Activated naive CD4-positive, alpha-beta T cell treated with anti-CD3 and anti-CD28 coated beads for 36 hours (primary cell): ENCODE measurements around the gene SART1. TPM values are rescaled to one million over a fixed set of nuclear protein-coding genes. Genes with fewer than 3 reads are reported as not detected.
A peak's percentile ranks its signal among the peaks of the same experiment; 100 is the strongest.

Experiments
- CTCF ChIA-PET: fragments of 350-600 bp; sonication (Branson Sonifier 250); formaldehyde crosslinking; loops from one replicate; lab custom pipeline; 2021; ENCODE audit warnings: antibody characterized with exemption; lab: Charles Lee
- DNase-seq: peaks from one replicate; pipeline ENCODE4 v3.0.0-alpha.2; 2020
- H3K27ac Mint-ChIP-seq: one replicate; pipeline ENCODE4 v1.8.0; 2021; ENCODE audit warnings: mild to moderate bottlenecking, mixed read lengths
- H3K27me3 Mint-ChIP-seq: one replicate; pipeline ENCODE4 v1.8.0; 2021; ENCODE audit warnings: low read depth, mixed read lengths
- H3K36me3 Mint-ChIP-seq: one replicate; pipeline ENCODE4 v1.8.0; 2021; ENCODE audit warnings: low read depth, mixed read lengths
- H3K4me1 Mint-ChIP-seq: one replicate; pipeline ENCODE4 v1.8.0; 2021; ENCODE audit warnings: low read depth, mixed read lengths
- H3K4me3 Mint-ChIP-seq: one replicate; pipeline ENCODE4 v1.8.0; 2021; ENCODE audit warnings: mild to moderate bottlenecking, moderate library complexity, mixed read lengths
- H3K9me3 Mint-ChIP-seq: one replicate; pipeline ENCODE4 v1.8.0; 2021; ENCODE audit warnings: mixed read lengths
- intact Hi-C: fragments of 100-400 bp; cut with micrococcal nuclease; formaldehyde crosslinking; loops from one replicate; pipeline ENCODE4 v1.15.1; 2023
- total RNA-seq, 2 experiments: library from RNA; stranded (reverse); gene quantifications; one replicate each; pipeline ENCODE4 v1.2.3, GENCODE V29; 2021

SART1 gene
- total RNA-seq, 2 experiments from 2014 or later, result 50.1 to 59.9 TPM

DNA sequence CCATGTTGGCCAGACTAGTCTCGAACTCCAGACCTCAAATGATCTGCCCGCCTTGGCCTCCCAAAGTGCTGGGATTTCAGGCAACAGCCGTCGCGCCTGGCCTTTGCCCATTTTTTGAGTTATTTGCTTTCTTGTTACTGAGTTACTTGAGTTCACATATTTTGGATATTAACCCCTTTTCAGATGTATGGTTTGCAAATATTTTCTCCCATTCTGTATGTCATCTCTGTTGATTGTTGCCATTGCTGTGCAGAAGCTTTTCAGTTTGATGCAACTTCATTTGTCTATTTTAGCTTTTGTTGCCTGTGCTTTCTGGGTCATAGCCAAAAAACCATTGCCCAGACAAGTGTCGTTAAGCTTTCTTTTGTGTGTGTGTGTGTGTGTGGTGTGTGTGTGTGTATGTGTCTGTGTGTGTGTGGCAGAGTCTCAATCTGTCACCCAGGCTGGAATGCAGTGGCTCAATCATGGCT is 9.4 kb upstream of the SART1 start:
- intact Hi-C loops, result no loop called here

DNA sequence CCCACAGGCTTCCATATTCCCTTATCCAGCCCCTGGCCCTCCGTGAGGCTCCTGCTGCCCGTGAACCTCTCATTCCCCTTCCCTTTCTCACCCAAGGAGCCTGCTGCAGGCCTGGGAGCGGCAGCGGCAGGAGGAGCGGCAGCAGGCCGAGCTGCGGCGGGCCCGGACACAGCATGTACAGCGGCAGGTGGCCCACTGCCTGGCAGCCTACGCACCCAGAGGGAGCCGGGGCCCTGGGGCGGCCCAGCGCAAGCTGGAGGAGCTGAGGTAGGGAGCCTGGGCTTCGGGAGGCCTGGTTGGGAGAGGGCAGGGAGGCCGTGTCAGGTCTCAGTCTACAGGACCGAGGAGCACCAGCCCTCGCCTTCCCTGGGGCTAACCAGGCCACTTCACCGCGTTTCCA is 8.1 kb upstream of the SART1 start:
- no peaks in the 10 kb centered on the region for H3K27me3 Mint-ChIP-seq
- no peak overlapping the region for H3K27ac Mint-ChIP-seq
- H3K36me3 Mint-ChIP-seq, result no peaks in the 10 kb centered on the region
- peaks cover 24% of the 10 kb centered on the region for H3K4me1 Mint-ChIP-seq
- CTCF ChIA-PET, result interaction anchor here (0.7 to 1.4 kb wide), 2 partner anchors 31 to 69 kb away, joined by 3 to 5 read pairs; no protein-coding TSS in a partner anchor
- H3K4me3 Mint-ChIP-seq, result no peak overlapping the region
- intact Hi-C loops, result no loop called here
- no peaks in the 10 kb centered on the region for H3K9me3 Mint-ChIP-seq
- no peak for DNase-seq

More for the DNA sequence above, 9.4 kb upstream of the SART1 start:
- no peaks in the 10 kb centered on the region for H3K9me3 Mint-ChIP-seq
- no peaks in the 10 kb centered on the region for H3K27me3 Mint-ChIP-seq
- CTCF ChIA-PET, result interaction anchor here (0.7 to 1.4 kb wide), 3 partner anchors 59 to 94 kb away, joined by 4 to 5 read pairs (median 4); no protein-coding TSS in a partner anchor
- no peak overlapping the region for H3K4me3 Mint-ChIP-seq
- H3K4me1 Mint-ChIP-seq, result peaks cover 13% of the 10 kb centered on the region
- H3K36me3 Mint-ChIP-seq, result no peaks in the 10 kb centered on the region
- no peak for DNase-seq
- no peak overlapping the region for H3K27ac Mint-ChIP-seq

DNA sequence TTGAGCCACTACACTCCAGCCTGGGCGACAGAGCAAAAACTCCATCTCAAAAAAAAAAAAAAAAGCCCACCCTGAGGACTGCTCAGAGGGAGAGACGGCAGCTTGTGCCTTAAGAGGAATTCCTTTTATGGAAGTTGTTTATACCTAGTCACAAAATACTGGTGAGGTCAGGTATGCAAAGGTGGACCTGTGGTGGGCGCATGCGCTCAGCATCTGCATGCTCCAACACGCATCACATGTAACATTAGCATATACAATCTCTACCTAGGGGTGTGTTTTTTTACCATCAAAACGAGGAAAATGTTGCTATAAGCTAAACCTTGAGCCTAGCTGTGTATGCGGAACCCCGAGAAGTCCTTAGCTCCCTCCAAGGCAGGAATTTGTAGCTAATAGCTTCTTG is 6.8 kb upstream of the SART1 start:
- intact Hi-C loops, result no loop called here
- H3K27me3 Mint-ChIP-seq, result no peaks in the 10 kb centered on the region
- peaks cover 24% of the 10 kb centered on the region for H3K4me1 Mint-ChIP-seq
- no peak for DNase-seq
- H3K27ac Mint-ChIP-seq, result no peak overlapping the region
- H3K4me3 Mint-ChIP-seq, result no peak overlapping the region
- H3K36me3 Mint-ChIP-seq, result no peaks in the 10 kb centered on the region
- H3K9me3 Mint-ChIP-seq, result no peaks in the 10 kb centered on the region
- CTCF ChIA-PET, result interaction anchor here (0.6 to 0.9 kb wide), 6 partner anchors 14 to 243 kb away, joined by 3 to 8 read pairs (median 4); no protein-coding TSS in a partner anchor

DNA sequence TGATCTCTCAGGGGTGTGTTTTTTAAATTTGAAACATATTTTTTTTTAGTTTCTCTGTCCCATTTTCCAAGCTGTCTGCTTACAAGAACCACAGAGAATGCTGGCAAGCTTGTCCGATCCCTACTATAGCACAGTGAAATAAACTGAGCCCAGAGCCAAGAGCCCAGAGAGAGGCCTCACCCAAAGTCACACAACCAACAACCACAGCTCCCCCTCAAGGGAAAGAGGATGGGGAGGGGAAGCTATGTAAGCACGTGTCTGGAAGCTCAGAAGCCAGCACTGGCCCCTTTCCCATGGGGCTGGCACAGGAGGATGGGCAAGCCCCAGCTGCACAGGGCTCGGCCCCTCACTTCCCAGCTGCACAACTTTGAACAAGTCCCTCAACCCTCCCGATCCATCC is 3.2 kb upstream of the SART1 start:
- Mint-ChIP-seq H3K27ac (peak overlapping the region; percentile 95), H3K27me3 (no peaks in the 10 kb centered on the region), H3K36me3 (peaks cover 3% of the 10 kb centered on the region), H3K4me3 (no peak overlapping the region), H3K9me3 (no peaks in the 10 kb centered on the region), H3K4me1 (peaks cover 41% of the 10 kb centered on the region)
- CTCF ChIA-PET, result interaction anchor here (0.5 to 2.4 kb wide), 3 partner anchors 64 to 73 kb away, joined by 3 to 12 read pairs (median 10); partner anchors contain the start of gene FIBP
- no peak for DNase-seq
- intact Hi-C loops, result no loop called here

DNA sequence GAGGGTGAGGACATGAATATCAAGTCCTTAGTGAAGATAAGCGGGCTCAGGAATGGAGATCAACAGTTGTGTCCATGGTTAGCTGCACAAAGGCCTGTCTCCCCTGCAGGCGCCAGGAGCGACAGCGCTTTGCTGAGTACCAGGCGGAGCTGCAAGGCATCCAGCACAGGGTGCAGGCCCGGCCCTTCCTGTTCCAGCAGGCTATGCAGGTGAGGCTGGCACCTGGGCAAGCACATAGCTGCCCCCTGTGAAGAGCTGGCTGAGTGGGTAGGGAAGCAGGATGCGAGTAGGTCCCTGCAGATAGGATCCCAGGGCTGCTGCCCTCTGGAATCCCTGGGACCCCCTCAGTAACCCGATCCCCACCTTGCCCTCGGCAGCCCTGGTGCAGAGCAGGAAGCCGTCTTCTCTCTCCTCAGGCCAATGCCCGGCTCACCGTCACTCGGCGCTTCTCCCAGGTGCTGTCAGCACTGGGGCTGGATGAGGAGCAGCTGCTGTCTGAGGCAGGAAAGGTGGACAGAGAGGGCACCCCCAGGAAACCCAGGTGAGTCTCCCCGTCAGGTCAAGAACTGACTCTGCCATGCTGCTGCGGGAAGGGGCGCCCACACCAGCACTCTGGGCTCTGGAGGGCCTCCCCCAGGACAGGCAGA is 2.6 kb upstream of the SART1 start:
- intact Hi-C loops, result no loop called here
- no peak for DNase-seq
- no peaks in the 10 kb centered on the region for H3K27me3 Mint-ChIP-seq
- no peak overlapping the region for H3K4me3 Mint-ChIP-seq
- peaks cover 3% of the 10 kb centered on the region for H3K36me3 Mint-ChIP-seq
- no peaks in the 10 kb centered on the region for H3K9me3 Mint-ChIP-seq
- peaks cover 47% of the 10 kb centered on the region for H3K4me1 Mint-ChIP-seq
- CTCF ChIA-PET, result interaction anchor here (0.5 to 2.4 kb wide), 3 partner anchors 64 to 74 kb away, joined by 3 to 12 read pairs (median 10); partner anchors contain the start of gene FIBP
- H3K27ac Mint-ChIP-seq, result peak overlapping the region; percentile 95

DNA sequence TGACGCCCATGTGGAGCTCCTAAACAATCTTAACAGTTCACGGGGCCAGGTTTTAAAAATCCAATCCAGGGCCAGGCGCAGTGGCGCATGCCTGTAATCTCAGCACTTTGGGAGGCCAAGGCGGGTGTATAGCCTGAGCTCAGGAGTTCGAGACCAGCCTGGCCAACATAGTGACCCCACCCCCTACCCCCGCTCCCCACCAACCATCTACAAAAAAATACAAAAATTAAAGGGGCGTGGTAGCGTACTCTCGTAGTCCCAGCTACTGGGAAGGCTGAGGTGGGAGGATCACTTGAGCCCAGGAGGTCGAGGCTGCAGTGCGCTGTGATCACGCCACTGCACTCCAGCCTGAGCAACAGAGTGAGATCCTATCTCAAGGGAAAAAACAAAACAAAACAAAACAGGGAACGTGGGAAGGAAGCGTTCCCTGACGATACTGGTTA is 689 bp upstream of the SART1 start:
- intact Hi-C loops, result loop anchor here (1.0 to 2.0 kb wide), 7 partner anchors 28 to 101 kb away; partner anchors contain the start of genes BANF1, C11orf68, CCDC85B and DRAP1
- Mint-ChIP-seq H3K9me3 (no peaks in the 10 kb centered on the region), H3K27ac (peak overlapping the region; percentile 95), H3K4me3 (peak overlapping the region; percentile 95), H3K4me1 (peaks cover 51% of the 10 kb centered on the region), H3K27me3 (no peaks in the 10 kb centered on the region), H3K36me3 (peaks cover 14% of the 10 kb centered on the region)
- DNase-seq, result no peak
- CTCF ChIA-PET, result interaction anchor here (0.6 to 1.7 kb wide), 3 partner anchors 76 to 653 kb away, joined by 3 to 5 read pairs (median 3); no protein-coding TSS in a partner anchor

DNA sequence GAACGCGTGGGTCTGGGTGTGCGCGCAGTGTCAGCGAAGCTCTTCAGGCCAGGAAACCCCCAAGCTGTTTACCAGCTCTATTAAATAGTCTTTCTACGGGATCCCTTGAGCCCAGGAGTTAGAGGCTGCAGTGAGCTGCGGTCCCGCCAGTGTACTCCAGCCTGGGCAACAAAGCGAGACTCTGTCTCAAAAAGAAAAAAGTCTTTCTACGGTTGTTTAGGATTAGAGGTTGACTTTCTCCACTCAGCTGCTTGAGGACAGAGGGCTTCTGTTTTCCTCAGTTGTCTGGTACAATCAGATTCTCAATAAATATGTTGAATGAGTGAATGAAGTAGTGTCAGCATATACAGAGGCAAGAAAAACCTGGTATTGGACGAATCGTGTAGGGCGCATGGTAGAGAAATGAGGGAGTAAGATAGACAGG is 619 bp downstream of the SART1 start:
- no peak for DNase-seq
- Mint-ChIP-seq H3K9me3 (no peaks in the 10 kb centered on the region), H3K4me3 (peak overlapping the region; percentile 95), H3K4me1 (peaks cover 40% of the 10 kb centered on the region), H3K27me3 (no peaks in the 10 kb centered on the region), H3K36me3 (peaks cover 19% of the 10 kb centered on the region), H3K27ac (peak overlapping the region; percentile 81)
- intact Hi-C loops, result no loop called here
- CTCF ChIA-PET, result interaction anchor here (1.2 kb wide), 1 partner anchor 78 kb away, joined by 4 read pairs; no protein-coding TSS in a partner anchor

DNA sequence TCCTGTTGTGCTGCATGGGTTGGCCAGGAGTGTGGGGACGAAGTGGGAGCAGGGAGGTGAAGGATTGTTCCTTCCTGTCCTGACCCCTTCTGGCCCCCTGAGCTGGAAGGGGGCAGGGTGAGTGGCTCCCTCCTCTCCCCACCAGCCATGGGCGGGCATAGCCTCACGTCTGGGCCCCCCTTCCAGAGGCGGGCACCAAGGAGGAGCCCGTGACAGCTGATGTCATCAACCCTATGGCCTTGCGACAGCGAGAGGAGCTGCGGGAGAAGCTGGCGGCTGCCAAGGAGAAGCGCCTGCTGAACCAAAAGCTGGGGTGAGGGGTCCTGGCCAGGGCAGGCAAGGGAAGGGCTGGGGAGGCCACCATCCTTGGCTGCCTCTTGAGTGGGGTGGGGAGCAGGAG is 3.4 kb downstream of the SART1 start:
- peaks cover 29% of the 10 kb centered on the region for H3K36me3 Mint-ChIP-seq

DNA sequence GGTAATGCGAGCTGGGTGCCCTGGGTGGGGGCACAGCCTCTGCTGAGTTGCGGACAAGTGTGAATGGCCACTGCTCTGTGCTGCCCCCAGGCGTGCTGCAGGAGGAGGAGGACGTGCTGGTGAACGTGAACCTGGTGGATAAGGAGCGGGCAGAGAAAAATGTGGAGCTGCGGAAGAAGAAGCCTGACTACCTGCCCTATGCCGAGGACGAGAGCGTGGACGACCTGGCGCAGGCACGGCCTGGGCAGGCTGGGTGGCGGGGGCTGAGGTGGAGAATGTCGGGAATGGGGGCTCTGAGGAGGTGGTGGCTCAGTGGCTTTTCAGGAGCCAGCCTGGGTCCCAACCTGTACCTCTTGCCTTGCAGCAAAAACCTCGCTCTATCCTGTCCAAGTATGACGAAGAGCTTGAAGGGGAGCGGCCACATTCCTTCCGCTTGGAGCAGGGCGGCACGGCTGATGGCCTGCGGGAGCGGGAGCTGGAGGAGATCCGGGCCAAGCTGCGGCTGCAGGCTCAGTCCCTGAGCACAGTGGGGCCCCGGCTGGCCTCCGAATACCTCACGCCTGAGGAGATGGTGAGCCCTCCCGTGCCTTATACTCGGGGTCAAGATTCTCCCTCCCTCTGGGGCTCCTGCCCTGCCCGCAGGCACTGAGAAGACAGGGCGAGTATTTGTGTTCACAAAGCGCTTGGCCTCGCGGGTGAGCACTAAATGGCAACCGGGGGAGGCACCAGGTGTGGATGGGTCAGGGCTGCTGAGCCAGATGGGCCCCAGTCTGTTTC is 4.6 kb downstream of the SART1 start:
- H3K27me3 Mint-ChIP-seq, result no peaks in the 10 kb centered on the region
- no peak overlapping the region for H3K4me3 Mint-ChIP-seq
- peaks cover 34% of the 10 kb centered on the region for H3K36me3 Mint-ChIP-seq
- DNase-seq, result no peak
- no peak overlapping the region for H3K27ac Mint-ChIP-seq
- H3K9me3 Mint-ChIP-seq, result no peaks in the 10 kb centered on the region
- intact Hi-C loops, result no loop called here
- CTCF ChIA-PET, result interaction anchor here (0.9 to 1.6 kb wide), 3 partner anchors 22 to 78 kb away, joined by 4 to 8 read pairs (median 4); partner anchors contain the start of gene FIBP
- peaks cover 31% of the 10 kb centered on the region for H3K4me1 Mint-ChIP-seq

More for the DNA sequence above, 3.4 kb downstream of the SART1 start:
- no peak for DNase-seq
- H3K27me3 Mint-ChIP-seq, result no peaks in the 10 kb centered on the region
- no peaks in the 10 kb centered on the region for H3K9me3 Mint-ChIP-seq
- H3K27ac Mint-ChIP-seq, result no peak overlapping the region
- CTCF ChIA-PET, result interaction anchor here (1.0 to 1.6 kb wide), 3 partner anchors 23 to 80 kb away, joined by 3 to 8 read pairs (median 4); partner anchors contain the start of gene FIBP
- no peak overlapping the region for H3K4me3 Mint-ChIP-seq
- intact Hi-C loops, result no loop called here
- H3K4me1 Mint-ChIP-seq, result peaks cover 33% of the 10 kb centered on the region

DNA sequence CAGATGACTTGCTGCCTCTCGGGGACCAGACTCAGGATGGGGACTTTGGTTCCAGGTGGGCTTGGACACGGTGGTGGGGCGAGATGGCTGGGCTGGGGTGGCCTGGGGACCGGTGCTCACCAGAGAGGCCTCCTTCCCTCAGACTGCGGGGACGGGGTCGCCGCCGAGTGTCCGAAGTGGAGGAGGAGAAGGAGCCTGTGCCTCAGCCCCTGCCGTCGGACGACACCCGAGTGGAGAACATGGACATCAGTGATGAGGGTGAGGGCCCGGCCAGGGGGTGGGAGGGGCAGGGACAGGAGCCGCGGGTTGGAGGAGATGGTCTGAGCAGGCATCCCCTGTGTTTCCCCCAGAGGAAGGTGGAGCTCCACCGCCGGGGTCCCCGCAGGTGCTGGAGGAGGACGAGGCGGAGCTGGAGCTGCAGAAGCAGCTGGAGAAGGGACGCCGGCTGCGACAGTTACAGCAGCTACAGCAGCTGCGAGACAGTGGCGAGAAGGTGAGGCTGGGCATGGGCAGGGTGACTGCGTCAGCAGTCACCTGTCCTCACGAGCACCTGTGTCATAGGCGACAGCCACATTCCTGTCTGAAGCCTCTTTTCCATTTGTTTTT is 5.9 kb downstream of the SART1 start:
- Mint-ChIP-seq H3K4me3 (no peak overlapping the region), H3K9me3 (no peaks in the 10 kb centered on the region), H3K27me3 (no peaks in the 10 kb centered on the region), H3K36me3 (peaks cover 35% of the 10 kb centered on the region), H3K4me1 (peaks cover 27% of the 10 kb centered on the region), H3K27ac (no peak overlapping the region)
- CTCF ChIA-PET, result no interaction called here
- intact Hi-C loops, result no loop called here
- DNase-seq, result no peak

DNA sequence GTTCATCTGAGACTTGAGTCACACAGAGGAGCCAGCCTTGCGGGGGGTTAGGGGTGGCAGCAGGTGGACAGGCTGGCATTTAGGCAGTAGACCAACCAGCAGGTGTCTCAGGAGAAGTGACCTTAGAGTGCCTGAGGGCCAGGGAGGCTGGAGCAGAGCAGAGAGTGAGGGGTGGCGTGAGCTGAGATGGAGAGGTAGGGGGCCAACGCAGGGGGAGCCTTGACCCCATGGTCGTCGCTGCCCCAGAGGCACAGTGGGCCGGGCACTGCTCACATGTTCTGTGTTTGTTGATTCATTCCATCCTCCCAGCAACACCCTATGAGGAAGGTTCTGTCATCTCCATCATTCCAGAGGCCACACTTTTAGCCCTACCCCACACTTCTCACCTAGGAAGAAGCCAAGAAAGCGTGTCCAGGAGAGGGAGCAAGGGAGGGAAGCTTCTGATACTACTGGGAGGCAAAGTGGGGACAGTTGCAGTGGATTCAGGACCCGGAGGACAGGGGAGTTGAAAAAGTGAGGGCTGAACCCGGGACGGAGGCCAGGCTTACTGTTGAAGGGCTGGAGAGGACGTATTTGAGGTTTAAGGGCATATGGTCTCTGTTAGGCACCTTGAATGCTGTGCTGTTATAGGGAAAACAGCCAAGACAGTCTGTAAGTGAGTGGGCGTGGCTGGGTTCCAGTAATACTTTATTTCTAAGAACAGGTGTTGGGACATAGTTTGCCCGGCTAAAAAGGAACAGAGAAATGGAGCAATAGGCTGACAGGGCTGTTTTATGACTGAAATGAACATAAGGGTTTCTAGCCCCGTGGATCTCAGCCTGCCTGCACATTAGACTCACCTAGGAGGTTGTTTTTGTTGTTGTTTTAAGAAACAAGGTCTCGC is 7.3 kb downstream of the SART1 start:
- CTCF ChIA-PET, result interaction anchor here (0.6 to 1.1 kb wide), 4 partner anchors 14 to 67 kb away, joined by 3 to 4 read pairs (median 3); no protein-coding TSS in a partner anchor
- H3K27ac Mint-ChIP-seq, result no peak overlapping the region
- no peak overlapping the region for H3K4me3 Mint-ChIP-seq
- peaks cover 41% of the 10 kb centered on the region for H3K36me3 Mint-ChIP-seq
- DNase-seq, result no peak
- H3K27me3 Mint-ChIP-seq, result no peaks in the 10 kb centered on the region
- H3K9me3 Mint-ChIP-seq, result no peaks in the 10 kb centered on the region
- H3K4me1 Mint-ChIP-seq, result peaks cover 13% of the 10 kb centered on the region
- intact Hi-C loops, result no loop called here
